K562 (cell line): ENCODE data around the gene HARS1. TPM values are rescaled to one million over a fixed set of nuclear protein-coding genes. Genes with fewer than 3 reads are reported as not detected.

Experiments used
- BACH1 ChIP-seq: fragments of 200-800 bp; sonication (Bioruptor generic); IDR thresholded peaks from 2 replicates; pipeline ENCODE4 v1.6.1; 2016; ENCODE audit warnings: missing genetic modification characterization, missing compliant biosample characterization
- CEBPB ChIP-seq: fragments of 450-650 bp; IDR thresholded peaks from 2 replicates; pipeline ENCODE4 v1.6.1; 2016; ENCODE audit warnings: missing genetic modification characterization, missing compliant biosample characterization
- CHD2 ChIP-seq: IDR thresholded peaks from 2 replicates; pipeline ENCODE4 v1.6.1; 2011; ENCODE audit warnings: low read depth, low read length
- FOXK1 ChIP-seq: sonication (generic); formaldehyde crosslinking; IDR thresholded peaks from 2 replicates; pipeline ENCODE4 v1.8.0; 2022; ENCODE audit warnings: missing genetic modification reagents, mild to moderate bottlenecking, borderline replicate concordance
- HNRNPUL1 ChIP-seq: fragments of 200-400 bp; formaldehyde crosslinking; IDR thresholded peaks from 2 replicates; pipeline ENCODE4 v1.6.1; 2017; ENCODE audit warnings: low read length
- KLF16 ChIP-seq: IDR thresholded peaks from 2 replicates; pipeline ENCODE4 v1.6.1; 2016; ENCODE audit warnings: antibody characterized with exemption
- SIX5 ChIP-seq, 2 experiments: IDR thresholded peaks; 2 replicates each; pipeline ENCODE4 v1.6.1; 2011; ENCODE audit warnings: low read length in 2 of 2, borderline replicate concordance in 1 of 2, low read depth in 1 of 2, mild to moderate bottlenecking in 1 of 2, moderate library complexity in 1 of 2; ENCODE audit not compliant: insufficient read depth in 1 of 2
- ZFP30 ChIP-seq: fragments of 250-450 bp; sonication (Bioruptor Pico); IDR thresholded peaks from 2 replicates; pipeline ENCODE4 v1.8.0; 2022; ENCODE audit warnings: moderate library complexity, mild to moderate bottlenecking, inconsistent platforms, borderline replicate concordance
- ZNF232 ChIP-seq: sonication (generic); formaldehyde crosslinking; IDR thresholded peaks from 2 replicates; pipeline ENCODE4 v1.8.0; 2022; ENCODE audit warnings: mild to moderate bottlenecking, missing genetic modification reagents
- ZNF589 ChIP-seq: fragments of 200-800 bp; sonication (Bioruptor generic); IDR thresholded peaks from 2 replicates; pipeline ENCODE4 v1.6.1; 2016; ENCODE audit warnings: low read depth, missing genetic modification characterization, missing compliant biosample characterization
- ZNF77 ChIP-seq: fragments of 250-450 bp; sonication (Bioruptor Pico); IDR thresholded peaks from 2 replicates; pipeline ENCODE4 v1.5.0; 2020
- polyA plus RNA-seq, 8 experiments: library from polyadenylated mRNA; depleted of rRNA in 4 of 8; stranded (reverse) in 5 of 8; unstranded in 3 of 8; fragments of >200 nt; fragmentation: Nextera tagmentation in 2 of 8; fragmentation: Illumina TruSeq in 1 of 8; extraction: Ambion mirVana in 2 of 8; extraction: Trizol in 1 of 8; gene quantifications; 2 replicates each; pipeline versions ENCODE4 v1.2.1 to v1.2.3, GENCODE V29; 2011 to 2014; ENCODE audit warnings: inconsistent platforms in 1 of 8, missing spikeins in 1 of 8
- total RNA-seq, 7 experiments: library from RNA; depleted of rRNA in 6 of 7; stranded (reverse); fragments of >200 nt in 6 of 7; fragmentation: Illumina TruSeq in 2 of 7; extraction: Trizol in 2 of 7; gene quantifications; 2 replicates each; pipeline versions ENCODE4 v1.2.1 to v1.2.3, GENCODE V29; 2011 to 2021; ENCODE audit warnings: low replicate concordance in 1 of 7
- TF ChIP-seq, protein P1 (sequence below): conservative IDR thresholded peaks from 2 replicates; pipeline ENCODE4 v1.6.1; 2011; ENCODE audit warnings: low read depth, mild to moderate bottlenecking, low read length; ENCODE audit not compliant: control insufficient read depth
- TF ChIP-seq, protein P2 (sequence below): fragments of 450-650 bp; IDR thresholded peaks from 2 replicates; pipeline ENCODE4 v1.7.0; 2016; ENCODE audit warnings: borderline replicate concordance
- TF ChIP-seq, protein P3 (sequence below): fragments of 200-800 bp; sonication (Bioruptor generic); IDR thresholded peaks from 2 replicates; pipeline ENCODE4 v1.6.1; 2017; ENCODE audit warnings: missing genetic modification characterization, missing compliant biosample characterization
- TF ChIP-seq, protein P4 (sequence below): fragments of 450-650 bp; IDR thresholded peaks from 2 replicates; pipeline ENCODE4 v1.6.1; 2017; ENCODE audit warnings: antibody characterized with exemption, mild to moderate bottlenecking
- TF ChIP-seq, protein P5 (sequence below): fragments of 450-650 bp; formaldehyde crosslinking; IDR thresholded peaks from 2 replicates; pipeline ENCODE4 v1.4.0; 2022; ENCODE audit warnings: missing genetic modification characterization

HARS1 gene
- total and polyA plus RNA-seq, 9 of the 15 experiments (the other 6 are each of a cell fraction or from before 2014, with no cell fraction given): 13.5 to 88.5 (median 75.2) TPM

DNA sequence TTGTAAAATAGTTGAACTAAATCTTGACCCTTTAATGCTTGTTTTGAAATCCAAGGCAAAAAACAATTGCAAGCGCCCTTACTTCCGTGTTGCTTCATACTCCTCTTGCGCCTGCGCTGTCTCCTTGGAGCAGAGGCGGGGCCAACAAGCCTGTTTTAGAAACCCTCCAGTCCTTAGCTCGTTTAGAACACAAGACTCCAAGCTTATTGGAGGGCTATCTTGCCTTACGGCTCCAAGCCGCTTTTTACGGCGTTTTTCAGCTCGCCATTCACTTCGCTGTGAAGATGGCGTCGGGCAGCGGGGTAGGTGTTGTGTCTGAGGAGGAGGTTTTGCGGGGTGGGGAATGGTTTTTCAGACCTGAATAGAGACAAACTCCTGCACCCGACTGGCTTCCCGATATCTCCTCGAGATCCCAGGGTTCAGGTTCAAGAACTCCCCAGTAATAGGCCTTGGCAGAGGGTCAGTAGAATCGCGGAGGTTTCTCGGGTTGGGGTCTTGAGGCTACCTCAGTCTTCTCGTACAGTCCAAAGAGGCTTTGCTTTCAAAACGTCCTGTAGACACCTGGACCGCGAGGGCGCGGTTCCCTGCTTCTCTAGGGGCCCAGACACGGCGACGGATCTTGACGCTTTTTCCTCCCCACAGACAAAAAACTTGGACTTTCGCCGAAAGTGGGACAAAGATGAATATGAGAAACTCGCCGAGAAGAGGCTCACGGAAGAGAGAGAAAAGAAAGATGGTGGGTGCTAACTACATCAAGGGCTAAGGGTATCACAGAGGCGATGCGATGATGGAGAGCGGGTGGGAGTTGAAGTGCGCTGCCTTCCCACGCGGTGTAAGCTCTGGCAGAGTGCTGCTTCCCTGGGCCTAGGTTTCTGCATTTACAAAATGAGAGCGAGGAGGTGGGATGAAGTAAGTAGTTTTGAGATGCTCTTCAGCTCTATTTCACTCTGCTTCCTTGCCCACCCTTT, 9.3 kb upstream of the HARS1 start, which contains the start of gene ZMAT2 (continued):
- TF ChIP-seq, protein P1, sequence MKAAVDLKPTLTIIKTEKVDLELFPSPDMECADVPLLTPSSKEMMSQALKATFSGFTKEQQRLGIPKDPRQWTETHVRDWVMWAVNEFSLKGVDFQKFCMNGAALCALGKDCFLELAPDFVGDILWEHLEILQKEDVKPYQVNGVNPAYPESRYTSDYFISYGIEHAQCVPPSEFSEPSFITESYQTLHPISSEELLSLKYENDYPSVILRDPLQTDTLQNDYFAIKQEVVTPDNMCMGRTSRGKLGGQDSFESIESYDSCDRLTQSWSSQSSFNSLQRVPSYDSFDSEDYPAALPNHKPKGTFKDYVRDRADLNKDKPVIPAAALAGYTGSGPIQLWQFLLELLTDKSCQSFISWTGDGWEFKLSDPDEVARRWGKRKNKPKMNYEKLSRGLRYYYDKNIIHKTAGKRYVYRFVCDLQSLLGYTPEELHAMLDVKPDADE: no peak
- TF ChIP-seq HNRNPUL1 (no peak), SIX5 (IDR thresholded peaks at IDR 0.05; ENCODE audit: borderline replicate concordance in 1 of 2, insufficient read depth in 1 of 2, low read depth in 1 of 2, low read length in 2 of 2) (peak; percentile 43 to 49; a peak in 2 of 4 replicates), BACH1 (tag) (no peak), CEBPB (peak; percentile 95), ZFP30 (CRISPR knock-in tag) (no peak), FOXK1 (CRISPR knock-in tag) (no peak), CHD2 (no peak), KLF16 (no peak), ZNF589 (no peak), ZNF77 (CRISPR knock-in tag) (no peak), ZNF232 (CRISPR knock-in tag) (no peak)
- TF ChIP-seq, protein P2, sequence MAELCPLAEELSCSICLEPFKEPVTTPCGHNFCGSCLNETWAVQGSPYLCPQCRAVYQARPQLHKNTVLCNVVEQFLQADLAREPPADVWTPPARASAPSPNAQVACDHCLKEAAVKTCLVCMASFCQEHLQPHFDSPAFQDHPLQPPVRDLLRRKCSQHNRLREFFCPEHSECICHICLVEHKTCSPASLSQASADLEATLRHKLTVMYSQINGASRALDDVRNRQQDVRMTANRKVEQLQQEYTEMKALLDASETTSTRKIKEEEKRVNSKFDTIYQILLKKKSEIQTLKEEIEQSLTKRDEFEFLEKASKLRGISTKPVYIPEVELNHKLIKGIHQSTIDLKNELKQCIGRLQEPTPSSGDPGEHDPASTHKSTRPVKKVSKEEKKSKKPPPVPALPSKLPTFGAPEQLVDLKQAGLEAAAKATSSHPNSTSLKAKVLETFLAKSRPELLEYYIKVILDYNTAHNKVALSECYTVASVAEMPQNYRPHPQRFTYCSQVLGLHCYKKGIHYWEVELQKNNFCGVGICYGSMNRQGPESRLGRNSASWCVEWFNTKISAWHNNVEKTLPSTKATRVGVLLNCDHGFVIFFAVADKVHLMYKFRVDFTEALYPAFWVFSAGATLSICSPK: no peak
- TF ChIP-seq, protein P3, sequence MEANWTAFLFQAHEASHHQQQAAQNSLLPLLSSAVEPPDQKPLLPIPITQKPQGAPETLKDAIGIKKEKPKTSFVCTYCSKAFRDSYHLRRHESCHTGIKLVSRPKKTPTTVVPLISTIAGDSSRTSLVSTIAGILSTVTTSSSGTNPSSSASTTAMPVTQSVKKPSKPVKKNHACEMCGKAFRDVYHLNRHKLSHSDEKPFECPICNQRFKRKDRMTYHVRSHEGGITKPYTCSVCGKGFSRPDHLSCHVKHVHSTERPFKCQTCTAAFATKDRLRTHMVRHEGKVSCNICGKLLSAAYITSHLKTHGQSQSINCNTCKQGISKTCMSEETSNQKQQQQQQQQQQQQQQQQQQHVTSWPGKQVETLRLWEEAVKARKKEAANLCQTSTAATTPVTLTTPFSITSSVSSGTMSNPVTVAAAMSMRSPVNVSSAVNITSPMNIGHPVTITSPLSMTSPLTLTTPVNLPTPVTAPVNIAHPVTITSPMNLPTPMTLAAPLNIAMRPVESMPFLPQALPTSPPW: peak; percentile 31; the same call in 1 of the 2 replicates
- TF ChIP-seq, protein P4, sequence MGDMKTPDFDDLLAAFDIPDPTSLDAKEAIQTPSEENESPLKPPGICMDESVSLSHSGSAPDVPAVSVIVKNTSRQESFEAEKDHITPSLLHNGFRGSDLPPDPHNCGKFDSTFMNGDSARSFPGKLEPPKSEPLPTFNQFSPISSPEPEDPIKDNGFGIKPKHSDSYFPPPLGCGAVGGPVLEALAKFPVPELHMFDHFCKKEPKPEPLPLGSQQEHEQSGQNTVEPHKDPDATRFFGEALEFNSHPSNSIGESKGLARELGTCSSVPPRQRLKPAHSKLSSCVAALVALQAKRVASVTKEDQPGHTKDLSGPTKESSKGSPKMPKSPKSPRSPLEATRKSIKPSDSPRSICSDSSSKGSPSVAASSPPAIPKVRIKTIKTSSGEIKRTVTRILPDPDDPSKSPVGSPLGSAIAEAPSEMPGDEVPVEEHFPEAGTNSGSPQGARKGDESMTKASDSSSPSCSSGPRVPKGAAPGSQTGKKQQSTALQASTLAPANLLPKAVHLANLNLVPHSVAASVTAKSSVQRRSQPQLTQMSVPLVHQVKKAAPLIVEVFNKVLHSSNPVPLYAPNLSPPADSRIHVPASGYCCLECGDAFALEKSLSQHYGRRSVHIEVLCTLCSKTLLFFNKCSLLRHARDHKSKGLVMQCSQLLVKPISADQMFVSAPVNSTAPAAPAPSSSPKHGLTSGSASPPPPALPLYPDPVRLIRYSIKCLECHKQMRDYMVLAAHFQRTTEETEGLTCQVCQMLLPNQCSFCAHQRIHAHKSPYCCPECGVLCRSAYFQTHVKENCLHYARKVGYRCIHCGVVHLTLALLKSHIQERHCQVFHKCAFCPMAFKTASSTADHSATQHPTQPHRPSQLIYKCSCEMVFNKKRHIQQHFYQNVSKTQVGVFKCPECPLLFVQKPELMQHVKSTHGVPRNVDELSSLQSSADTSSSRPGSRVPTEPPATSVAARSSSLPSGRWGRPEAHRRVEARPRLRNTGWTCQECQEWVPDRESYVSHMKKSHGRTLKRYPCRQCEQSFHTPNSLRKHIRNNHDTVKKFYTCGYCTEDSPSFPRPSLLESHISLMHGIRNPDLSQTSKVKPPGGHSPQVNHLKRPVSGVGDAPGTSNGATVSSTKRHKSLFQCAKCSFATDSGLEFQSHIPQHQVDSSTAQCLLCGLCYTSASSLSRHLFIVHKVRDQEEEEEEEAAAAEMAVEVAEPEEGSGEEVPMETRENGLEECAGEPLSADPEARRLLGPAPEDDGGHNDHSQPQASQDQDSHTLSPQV: no peak
- TF ChIP-seq, protein P5, sequence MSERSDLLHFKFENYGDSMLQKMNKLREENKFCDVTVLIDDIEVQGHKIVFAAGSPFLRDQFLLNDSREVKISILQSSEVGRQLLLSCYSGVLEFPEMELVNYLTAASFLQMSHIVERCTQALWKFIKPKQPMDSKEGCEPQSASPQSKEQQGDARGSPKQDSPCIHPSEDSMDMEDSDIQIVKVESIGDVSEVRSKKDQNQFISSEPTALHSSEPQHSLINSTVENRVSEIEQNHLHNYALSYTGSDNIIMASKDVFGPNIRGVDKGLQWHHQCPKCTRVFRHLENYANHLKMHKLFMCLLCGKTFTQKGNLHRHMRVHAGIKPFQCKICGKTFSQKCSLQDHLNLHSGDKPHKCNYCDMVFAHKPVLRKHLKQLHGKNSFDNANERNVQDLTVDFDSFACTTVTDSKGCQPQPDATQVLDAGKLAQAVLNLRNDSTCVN: no peak
